Liver (tissue), 9 donors: Measurements from ENCODE around the gene ACTL10. TPM values are rescaled to one million over a fixed set of nuclear protein-coding genes. Genes with fewer than 3 reads are reported as not detected.

Experiments used
- DNase-seq: peaks from one replicate; pipeline ENCODE4 v3.0.0-alpha.2; 2017; ENCODE audit warnings: low spot score
- H3K27ac ChIP-seq, 2 donors: one replicate each; pipeline ENCODE4 v1.7.0; 2013; ENCODE audit warnings: inconsistent platforms in 2 of 2, low read length in 2 of 2, control low read depth in 1 of 2, low read depth in 1 of 2, mild to moderate bottlenecking in 1 of 2
- H3K27me3 ChIP-seq, 4 donors: one replicate each; pipeline versions ENCODE4 v1.6.1 to v1.7.0; 2013; ENCODE audit warnings: low read length in 3 of 4, inconsistent platforms in 1 of 4, mild to moderate bottlenecking in 1 of 4, moderate library complexity in 1 of 4; ENCODE audit not compliant: control insufficient read depth in 4 of 4, insufficient read depth in 4 of 4
- H3K36me3 ChIP-seq, 4 donors: one replicate each; pipeline versions ENCODE4 v1.6.1 to v1.7.0; 2013; ENCODE audit warnings: low read length in 3 of 4, mild to moderate bottlenecking in 3 of 4, low read depth in 1 of 4, moderate library complexity in 1 of 4; ENCODE audit not compliant: control insufficient read depth in 4 of 4, insufficient read depth in 3 of 4
- H3K4me1 ChIP-seq, 4 donors: one replicate each; pipeline versions ENCODE4 v1.6.1 to v1.7.0; 2013; ENCODE audit warnings: low read length in 3 of 4, mild to moderate bottlenecking in 3 of 4, moderate library complexity in 1 of 4; ENCODE audit not compliant: control insufficient read depth in 4 of 4, insufficient read depth in 4 of 4
- H3K4me3 ChIP-seq, 3 donors: one replicate each; pipeline versions ENCODE4 v1.6.1 to v1.7.0; 2013; ENCODE audit warnings: low read length in 3 of 3, control low read depth in 1 of 3, low read depth in 1 of 3, mild to moderate bottlenecking in 1 of 3
- H3K9ac ChIP-seq, 2 donors: one replicate each; pipeline ENCODE4 v1.7.0; 2013; ENCODE audit warnings: low read length in 2 of 2, mild to moderate bottlenecking in 2 of 2, moderate library complexity in 2 of 2, control low read depth in 1 of 2, low read depth in 1 of 2
- H3K9me3 ChIP-seq, 4 donors: one replicate each; pipeline versions ENCODE4 v1.6.1 to v1.7.0; 2013; ENCODE audit warnings: low read length in 3 of 4; ENCODE audit not compliant: control insufficient read depth in 4 of 4
- ATF3 ChIP-seq: IDR thresholded peaks from 2 replicates; pipeline ENCODE4 v1.6.1; 2016; ENCODE audit warnings: antibody characterized with exemption
- CTCF ChIP-seq: fragments of 150-350 bp; IDR thresholded peaks from 2 replicates; pipeline ENCODE4 v1.5.1; 2017; ENCODE audit warnings: improper control_type of control experiment, low read depth, low read length; ENCODE audit not compliant: missing input control
- EGR1 ChIP-seq, 2 donors: IDR thresholded peaks; 2 replicates each; pipeline ENCODE4 v1.6.1; 2016 to 2018; ENCODE audit warnings: antibody characterized with exemption in 2 of 2, low read depth in 2 of 2
- FOXA1 ChIP-seq: IDR thresholded peaks from 2 replicates; pipeline ENCODE4 v1.6.1; 2016; ENCODE audit warnings: antibody characterized with exemption
- FOXA2 ChIP-seq: IDR thresholded peaks from 2 replicates; pipeline ENCODE4 v1.6.1; 2016; ENCODE audit warnings: antibody characterized with exemption
- GABPA ChIP-seq, 2 donors: IDR thresholded peaks in 1 of 2; conservative IDR thresholded peaks in 1 of 2; 2 replicates each; pipeline ENCODE4 v1.6.1; 2016; ENCODE audit warnings: antibody characterized with exemption in 2 of 2, mild to moderate bottlenecking in 1 of 2, moderate library complexity in 1 of 2
- HNF4A ChIP-seq, 2 donors: conservative IDR thresholded peaks; 2 replicates each; pipeline ENCODE4 v1.6.1; 2016; ENCODE audit warnings: antibody characterized with exemption in 2 of 2, mild to moderate bottlenecking in 2 of 2
- HNF4G ChIP-seq: IDR thresholded peaks from 2 replicates; pipeline ENCODE4 v1.6.1; 2016; ENCODE audit warnings: antibody characterized with exemption
- JUND ChIP-seq, 2 donors: IDR thresholded peaks; 2 replicates each; pipeline ENCODE4 v1.6.1; 2016; ENCODE audit warnings: antibody characterized with exemption in 2 of 2
- MAX ChIP-seq: IDR thresholded peaks from 2 replicates; pipeline ENCODE4 v1.6.1; 2016; ENCODE audit warnings: antibody characterized with exemption
- NR2F2 ChIP-seq: IDR thresholded peaks from 2 replicates; pipeline ENCODE4 v1.6.1; 2016; ENCODE audit warnings: antibody characterized with exemption
- RAD21 ChIP-seq, 2 donors: IDR thresholded peaks; 2 replicates each; pipeline ENCODE4 v1.6.1; 2016; ENCODE audit warnings: antibody characterized with exemption in 2 of 2, mild to moderate bottlenecking in 2 of 2
- REST ChIP-seq: IDR thresholded peaks from 2 replicates; pipeline ENCODE4 v1.6.1; 2016; ENCODE audit warnings: antibody characterized with exemption, mild to moderate bottlenecking
- RXRA ChIP-seq, 2 donors: IDR thresholded peaks; 2 replicates each; pipeline ENCODE4 v1.6.1; 2017 to 2018; ENCODE audit warnings: antibody characterized with exemption in 2 of 2, mild to moderate bottlenecking in 1 of 2
- SP1 ChIP-seq: IDR thresholded peaks from 2 replicates; pipeline ENCODE4 v1.6.1; 2018; ENCODE audit warnings: antibody characterized with exemption, mild to moderate bottlenecking
- TAF1 ChIP-seq: conservative IDR thresholded peaks from 2 replicates; pipeline ENCODE4 v1.6.1; 2016; ENCODE audit warnings: antibody characterized with exemption, mild to moderate bottlenecking
- YY1 ChIP-seq: IDR thresholded peaks from 2 replicates; pipeline ENCODE4 v1.6.1; 2016; ENCODE audit warnings: antibody characterized with exemption, mild to moderate bottlenecking
- ZBTB33 ChIP-seq: IDR thresholded peaks from 2 replicates; pipeline ENCODE4 v1.6.1; 2016; ENCODE audit warnings: antibody characterized with exemption
- WGBS: extraction: QIAGEN DNeasy Blood & Tissue Kit; methylation state at CpG from one replicate; pipeline ENCODE4 v1.1.7; 2013; 5-methylcytosine and 5-hydroxymethylcytosine counted together
- polyA plus RNA-seq, 2 donors: library from polyadenylated mRNA; stranded (reverse) in 1 of 2; unstranded in 1 of 2; fragments of 200-250 nt in 1 of 2; fragments of >200 nt in 1 of 2; fragmentation: Nextera tagmentation in 1 of 2; extraction: Ambion mirVana in 1 of 2; gene quantifications; one replicate each; pipeline versions ENCODE4 v1.2.1 to v1.2.3, GENCODE V29; 2013 to 2015
- total RNA-seq, 2 donors: library from RNA; depleted of rRNA; stranded (reverse); fragments of >200 nt; gene quantifications; one replicate each; pipeline ENCODE4 v1.2.3, GENCODE V29; 2014
- donor health status: healthy.
- donor health status: healthy.
- donor health status: healthy.
- donor health status: healthy.
- donor health status: healthy.

Gene ACTL10
- total and polyA plus RNA-seq, 4 donors = 0.10 to 0.50 (median 0.35) TPM

GRCh38 chr20:33654680-33655161 lies 12.0 kb upstream of the ACTL10 start:
- no peak overlapping the region for H3K27ac ChIP-seq
- TF ChIP-seq FOXA1 (no peak), EGR1 (IDR thresholded peaks at IDR 0.05; ENCODE audit: low read depth in 2 of 2) (no peak), FOXA2 (no peak), ATF3 (no peak), RAD21 (IDR thresholded peaks at IDR 0.05) (no peak), TAF1 (no peak), NR2F2 (no peak), YY1 (no peak), GABPA (IDR thresholded peaks at IDR 0.05 in 1 of 2, conservative IDR thresholded peaks at IDR 0.05 in 1 of 2) (no peak), REST (no peak), MAX (no peak), JUND (IDR thresholded peaks at IDR 0.05) (no peak), ZBTB33 (no peak), SP1 (no peak), HNF4G (no peak), CTCF (no peak), RXRA (IDR thresholded peaks at IDR 0.05) (no peak), HNF4A (conservative IDR thresholded peaks at IDR 0.05) (no peak)
- H3K4me3 ChIP-seq = no peak overlapping the region
- WGBS = 77% methylated on average over 14 of the region's 14 CpGs
- H3K9ac ChIP-seq = no peak overlapping the region
- peaks cover 0 to 2% (median under 1%) of the 10 kb centered on the region in 4 donors for H3K36me3 ChIP-seq
- H3K27me3 ChIP-seq = no peaks in the 10 kb centered on the region
- no peak for DNase-seq
- H3K9me3 ChIP-seq = no peaks in the 10 kb centered on the region
- H3K4me1 ChIP-seq = peaks cover 0 to 10% (median 8%) of the 10 kb centered on the region in 4 donors
